Hematopoietic multipotent progenitor cell treated with erythropoietin and hydrocortisone succinate and interleukin-3 and kit ligand, for 15 days (in vitro differentiated cells): ENCODE results near the gene SNCG.
"Not testable (repeated sequence)": the region's sequence is repeated elsewhere in the genome, so short reads cannot be mapped to it uniquely, and the experiment has no call there.

ENCODE experiments used
- DNase-seq: peaks from one replicate; pipeline ENCODE4 v3.0.0-alpha.2; 2015; ENCODE audit warnings: low spot score

The SNCG gene

GRCh38 chr10:86978457-86978856 is 20.1 kb downstream of the SNCG start:
- DNase-seq, result not testable (repeated sequence)

GRCh38 chr10:86979296-86979818 is 21.0 kb downstream of the SNCG start:
- DNase-seq, result no peak

DNA sequence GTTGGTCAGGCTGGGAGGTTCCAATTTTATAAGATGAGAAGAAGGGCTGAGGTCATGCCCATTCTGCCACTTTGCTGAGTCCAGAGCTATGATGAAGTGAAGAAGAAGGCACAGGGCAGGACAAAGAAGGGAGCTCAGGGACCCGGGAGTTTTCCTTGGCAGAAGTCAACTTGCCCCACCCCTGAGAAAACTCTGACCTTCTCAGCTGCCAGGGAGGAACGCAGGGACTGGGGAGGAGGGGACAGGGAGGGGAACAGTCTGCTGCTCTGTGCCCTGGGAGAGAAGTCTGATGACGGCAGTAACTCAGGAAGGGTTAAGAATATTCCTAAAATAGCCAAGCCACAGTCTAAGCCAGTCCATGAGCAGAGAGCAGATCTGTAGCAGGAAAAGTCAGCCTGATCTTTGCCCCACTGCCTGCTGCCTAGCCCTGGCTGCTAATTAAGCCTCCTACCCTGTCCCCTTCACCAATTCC is 21.6 kb downstream of the SNCG start:
- DNase-seq, result no peak

- not testable (repeated sequence) for DNase-seq
Observed at GRCh38 chr10:86981020-86981419, 22.6 kb downstream of the SNCG start.

- DNase-seq, result no peak
Observed at GRCh38 chr10:86981716-86982115, 23.3 kb downstream of the SNCG start.

- DNase-seq, result not testable (repeated sequence)
Observed at GRCh38 chr10:86984498-86984897, 26.1 kb downstream of the SNCG start.

DNA sequence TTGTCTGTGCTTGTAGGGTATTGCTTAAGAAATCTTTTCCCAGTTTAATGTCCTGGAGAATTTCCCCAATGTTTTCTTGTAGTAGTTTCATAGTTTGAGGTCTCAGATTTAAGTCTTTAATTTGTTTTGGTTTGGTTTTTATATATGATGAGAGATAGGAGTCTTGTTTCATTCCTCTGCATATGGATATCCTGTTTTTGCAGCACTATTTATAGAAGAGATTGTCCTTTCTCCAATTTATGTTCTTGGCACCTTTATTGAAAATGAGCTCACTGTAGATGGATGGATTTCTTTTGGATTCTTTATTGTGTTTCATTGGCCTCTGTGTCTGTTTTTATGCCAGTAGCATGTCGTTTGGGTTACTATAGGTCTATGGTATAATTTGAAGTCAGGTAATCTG is 30.1 kb downstream of the SNCG start:
- no peak for DNase-seq

DNA sequence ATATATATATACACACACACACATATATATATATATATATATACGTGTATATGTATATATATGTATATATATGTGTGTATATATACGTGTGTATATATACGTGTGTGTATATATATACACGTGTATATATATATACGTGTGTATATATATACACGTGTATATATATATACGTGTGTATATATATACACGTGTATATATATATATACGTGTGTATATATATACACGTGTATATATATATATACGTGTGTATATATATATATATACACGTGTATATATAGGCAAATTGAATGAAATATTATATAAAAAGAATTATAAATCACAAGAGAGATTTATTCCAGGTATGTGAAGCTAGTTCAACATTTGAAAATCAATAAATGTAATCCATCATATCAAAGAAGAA is 33.0 kb downstream of the SNCG start:
- DNase-seq, result not testable (repeated sequence)

- DNase-seq, result no peak
Observed at GRCh38 chr10:86992456-86992855, 34.1 kb downstream of the SNCG start.

- no peak for DNase-seq
Observed at GRCh38 chr10:86992929-86993328, 34.5 kb downstream of the SNCG start.

- not testable (repeated sequence) for DNase-seq
Observed at GRCh38 chr10:86999802-87000403, 41.5 kb downstream of the SNCG start.

GRCh38 chr10:87000491-87000890 is 42.1 kb downstream of the SNCG start:
- DNase-seq, result no peak

GRCh38 chr10:87007124-87007523 is 48.7 kb downstream of the SNCG start:
- not testable (repeated sequence) for DNase-seq

DNA sequence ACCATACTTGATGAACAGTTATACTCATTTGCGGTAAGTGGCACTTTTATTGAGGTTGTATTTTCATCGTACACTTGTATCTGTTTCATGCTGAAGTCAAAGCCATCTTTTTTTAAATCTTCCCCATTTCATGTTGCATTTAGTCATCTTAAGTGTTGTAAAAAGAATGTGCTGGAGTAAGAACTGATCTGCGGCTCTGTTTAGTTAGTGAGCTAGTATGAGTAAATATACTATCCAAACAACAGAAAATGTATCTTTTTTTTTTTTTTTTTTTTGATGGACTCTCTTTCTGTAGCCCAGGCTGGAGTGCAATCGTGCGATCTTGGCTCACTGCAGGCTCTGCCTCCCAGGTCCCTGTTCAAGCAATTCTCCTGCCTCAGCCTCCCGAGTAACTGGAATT is 49.3 kb downstream of the SNCG start:
- DNase-seq, result not testable (repeated sequence)

DNA sequence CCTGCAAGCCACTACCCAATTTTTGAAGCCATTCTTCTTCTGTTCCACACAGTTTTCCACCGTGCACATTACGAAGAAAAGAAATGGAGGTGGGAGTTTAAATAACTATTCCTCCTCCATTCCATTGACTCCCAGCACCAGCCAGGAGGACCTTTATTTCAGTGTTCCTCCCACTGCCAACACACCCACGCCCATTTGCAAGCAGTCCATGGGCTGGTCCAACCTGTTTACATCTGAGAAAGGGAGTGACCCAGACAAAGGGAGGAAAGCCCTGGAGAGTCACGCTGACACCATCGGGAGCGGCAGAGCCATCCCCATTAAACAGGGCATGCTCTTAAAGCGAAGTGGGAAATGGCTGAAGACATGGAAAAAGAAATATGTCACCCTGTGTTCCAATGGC is 49.9 kb downstream of the SNCG start:
- DNase-seq, result not testable (repeated sequence)

DNA sequence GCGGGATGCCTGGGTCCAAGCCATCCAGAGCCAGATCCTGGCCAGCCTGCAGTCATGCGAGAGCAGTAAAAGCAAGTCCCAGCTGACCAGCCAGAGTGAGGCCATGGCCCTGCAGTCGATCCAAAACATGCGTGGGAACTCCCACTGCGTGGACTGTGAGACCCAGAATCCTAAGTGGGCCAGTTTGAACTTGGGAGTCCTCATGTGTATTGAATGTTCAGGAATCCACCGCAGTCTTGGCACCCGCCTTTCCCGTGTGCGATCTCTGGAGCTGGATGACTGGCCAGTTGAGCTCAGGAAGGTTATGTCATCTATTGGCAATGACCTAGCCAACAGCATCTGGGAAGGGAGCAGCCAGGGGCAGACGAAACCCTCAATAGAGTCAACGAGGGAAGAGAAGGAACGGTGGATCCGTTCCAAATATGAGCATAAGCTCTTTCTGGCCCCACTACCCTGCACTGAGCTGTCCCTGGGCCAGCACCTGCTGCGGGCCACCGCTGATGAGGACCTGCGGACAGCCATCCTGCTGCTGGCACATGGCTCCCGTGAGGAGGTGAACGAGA is 50.8 kb downstream of the SNCG start:
- not testable (repeated sequence) for DNase-seq
